Smooth muscle cell of the umbilical artery (primary cell): ENCODE measurements around the gene LGALS9. TPM values are rescaled to one million over a fixed set of nuclear protein-coding genes. Genes with fewer than 3 reads are reported as not detected.

ENCODE experiments used
- total RNA-seq: library from RNA; depleted of rRNA; stranded (reverse); fragments of >200 nt; gene quantifications from 2 replicates; pipeline ENCODE4 v1.2.3, GENCODE V29; 2014

The LGALS9 gene
- total RNA-seq = 3.0 and 5.5 TPM in 2 replicates

GRCh38 chr17:27630607-27631410, at the start of gene LGALS9:
TSS of gene LGALS9 (plus strand) at chr17:27631188. CDS start at chr17:27631266, 78 bp downstream.

Other genes with a start within 250 kb of the LGALS9 start
- 88.2 and 89.3 TPM in 2 replicates for gene KSR1, start 174.7 kb upstream of the LGALS9 start, total RNA-seq
- not detected in 2 replicates for gene NOS2, start 169.3 kb downstream of the LGALS9 start, total RNA-seq